Stimulated activated CD4-positive, alpha-beta T cell treated with anti-CD3 and anti-CD28 coated beads, TNF-alpha, amount 100 ng/mL, for 24 hours (primary cell): ENCODE results near the gene P4HA3.

Experiments used
- DNase-seq, 3 experiments: peaks; one replicate each; pipeline ENCODE4 v3.0.0-alpha.2; 2020; ENCODE audit warnings: low read depth in 3 of 3

Gene P4HA3

DNA sequence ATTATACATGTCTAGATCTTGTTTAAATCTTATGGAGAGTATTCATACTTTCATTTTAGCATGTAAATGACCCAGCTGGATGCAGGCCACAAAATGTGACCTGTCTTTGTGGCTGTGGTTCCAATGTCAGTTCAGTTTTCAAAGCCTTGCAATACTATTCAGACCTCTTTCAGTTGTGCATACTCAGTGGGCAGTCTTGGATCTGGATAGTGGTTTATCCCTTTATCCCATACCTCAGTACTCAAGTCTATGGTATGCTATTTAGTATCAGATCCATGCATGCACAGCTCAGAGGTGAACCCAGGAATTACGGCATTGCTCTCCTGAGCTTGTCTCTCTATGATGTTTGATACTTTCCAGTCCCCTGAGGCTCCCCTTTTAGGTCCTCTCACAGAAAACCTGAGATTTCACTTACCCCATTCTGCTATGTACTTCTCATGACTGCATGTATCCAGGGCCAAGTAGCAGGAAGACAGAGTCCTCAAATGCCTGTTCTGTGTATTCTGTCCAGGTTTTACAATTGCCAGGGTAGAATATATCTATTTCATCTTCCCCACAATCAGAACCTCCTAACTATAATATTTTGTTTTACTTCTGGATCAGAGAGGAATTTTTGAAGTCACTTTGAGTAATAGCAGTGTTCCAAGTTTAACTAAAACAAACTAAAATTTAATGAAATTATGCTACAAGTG, 6.9 kb upstream of the P4HA3 start:
- no peak for DNase-seq

DNA sequence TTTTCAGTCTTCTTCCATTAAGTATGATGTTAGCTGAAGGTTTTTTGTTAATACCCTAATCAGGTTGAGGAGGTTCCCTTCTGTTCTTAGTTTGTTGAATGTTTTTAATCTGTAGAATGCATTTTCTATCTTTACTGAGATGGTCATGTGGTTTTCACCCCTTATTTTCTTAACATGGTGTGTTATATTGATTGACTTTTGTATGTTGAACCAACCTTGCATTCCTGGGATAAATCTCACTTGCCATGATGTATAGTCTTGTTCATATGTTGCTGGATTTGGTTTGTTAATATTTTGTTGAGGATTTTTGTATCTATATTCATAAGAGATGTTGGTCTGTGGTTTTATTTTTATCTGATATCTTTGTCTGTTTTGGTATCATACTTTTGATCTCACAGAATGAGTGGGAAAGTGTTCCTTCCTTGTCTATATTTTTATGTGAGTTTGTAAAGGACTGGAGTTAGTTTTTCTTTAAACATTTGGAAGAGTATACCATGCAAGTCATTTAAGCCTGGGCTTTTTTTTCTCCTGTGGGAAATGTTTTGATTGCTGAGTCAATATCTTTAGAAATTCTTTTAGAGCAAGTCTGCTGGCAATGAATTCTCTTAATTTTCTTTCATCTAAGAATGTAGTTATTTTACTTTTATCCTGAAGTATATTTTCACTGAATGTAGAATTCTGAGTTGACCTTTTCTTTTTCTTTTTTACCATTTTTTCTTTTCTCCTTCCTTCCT, 5.5 kb upstream of the P4HA3 start:
- DNase-seq, result no peak

DNA sequence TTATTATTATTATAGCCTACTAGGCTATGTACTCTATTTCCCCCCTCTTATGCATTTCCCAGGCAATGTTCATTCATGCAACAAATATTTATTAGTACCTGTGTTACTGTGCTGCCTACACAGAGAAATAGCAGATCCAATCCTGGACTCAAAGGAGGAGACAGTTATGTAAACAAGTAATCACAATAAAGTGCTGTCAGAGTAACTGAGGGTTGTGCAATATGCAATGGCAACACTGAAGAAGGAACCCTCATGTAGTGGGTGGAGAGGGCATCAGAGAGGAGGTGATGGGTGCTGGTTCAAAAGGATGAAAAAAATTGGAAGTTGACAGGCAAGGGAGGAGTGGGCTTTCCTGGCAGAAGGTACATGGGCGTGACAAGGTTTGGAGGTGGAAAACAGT, 886 bp upstream of the P4HA3 start:
- no peak for DNase-seq

DNA sequence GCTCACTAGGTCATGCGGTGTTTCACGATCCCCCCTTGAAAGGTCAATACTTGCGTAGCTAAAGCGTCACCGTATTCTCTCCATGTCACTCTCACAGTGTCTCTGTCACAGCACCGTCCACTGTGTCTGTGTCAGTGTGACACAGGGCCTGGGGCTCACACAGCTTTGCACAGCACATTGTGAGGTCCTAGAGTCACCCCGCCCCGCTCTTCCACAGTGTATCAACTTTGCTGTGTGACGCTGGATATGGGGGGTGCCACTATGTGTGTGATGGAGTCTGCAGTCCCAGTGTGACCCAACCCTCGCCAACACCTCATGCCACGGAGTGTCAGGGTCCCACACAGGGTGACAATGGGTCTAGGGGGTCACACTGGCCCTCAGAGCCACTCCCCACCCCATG, 583 bp downstream of the P4HA3 start:
- no peak for DNase-seq

DNA sequence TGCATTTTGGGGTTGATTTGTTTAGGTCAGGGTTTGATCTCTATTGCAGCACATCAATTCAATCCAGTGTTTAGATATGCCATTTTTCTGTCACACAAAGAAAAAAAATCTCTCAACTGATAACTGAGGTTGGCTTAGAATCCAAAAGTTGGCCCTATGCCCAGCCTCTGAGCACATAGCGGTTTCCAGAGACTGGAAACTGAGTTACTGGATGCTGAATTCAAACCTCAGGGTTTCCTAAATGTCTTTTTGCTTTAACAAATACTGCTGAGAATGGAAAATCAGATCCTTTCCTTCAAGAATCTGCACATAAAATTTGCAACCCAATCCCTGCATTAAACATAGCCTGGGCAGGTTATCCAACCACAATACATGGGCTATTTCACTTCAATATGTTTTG, 4.0 kb downstream of the P4HA3 start:
- DNase-seq, result no peak

DNA sequence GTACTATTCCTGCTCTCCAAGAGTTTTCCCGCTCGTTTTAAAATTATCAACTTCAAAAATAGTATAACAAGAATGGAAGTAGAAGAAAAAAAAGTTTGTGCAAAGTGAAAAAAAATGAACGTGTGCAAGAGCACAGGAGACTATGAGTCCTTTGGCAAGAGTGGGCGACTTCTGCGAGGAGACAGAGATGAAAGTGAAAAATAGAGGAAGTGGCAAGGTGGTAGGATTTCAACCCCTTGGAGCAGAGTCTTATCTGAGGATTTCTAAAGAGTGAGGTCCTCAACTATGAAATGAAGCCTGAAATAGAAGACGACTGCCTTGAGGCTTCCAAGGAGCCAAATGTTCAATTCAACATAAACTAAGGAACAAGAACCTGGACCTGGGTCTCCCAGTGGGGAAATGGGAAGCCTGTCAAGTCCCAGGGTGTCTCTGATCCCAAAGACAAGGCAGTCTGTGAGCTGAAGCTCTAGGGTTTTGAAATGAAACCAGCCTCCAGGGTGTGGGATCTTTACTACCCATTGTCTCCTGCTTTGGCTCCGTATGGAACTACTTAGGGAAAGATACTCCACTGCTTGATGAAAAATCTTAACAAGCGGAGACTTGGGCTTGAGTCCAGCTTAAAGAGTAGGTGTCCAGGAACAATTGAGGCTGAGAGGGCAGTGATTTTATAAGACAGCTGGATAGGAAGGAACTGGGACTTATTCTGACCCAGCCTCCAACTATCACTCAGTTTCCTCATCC, 4.8 kb downstream of the P4HA3 start:
- DNase-seq, result no peak

DNA sequence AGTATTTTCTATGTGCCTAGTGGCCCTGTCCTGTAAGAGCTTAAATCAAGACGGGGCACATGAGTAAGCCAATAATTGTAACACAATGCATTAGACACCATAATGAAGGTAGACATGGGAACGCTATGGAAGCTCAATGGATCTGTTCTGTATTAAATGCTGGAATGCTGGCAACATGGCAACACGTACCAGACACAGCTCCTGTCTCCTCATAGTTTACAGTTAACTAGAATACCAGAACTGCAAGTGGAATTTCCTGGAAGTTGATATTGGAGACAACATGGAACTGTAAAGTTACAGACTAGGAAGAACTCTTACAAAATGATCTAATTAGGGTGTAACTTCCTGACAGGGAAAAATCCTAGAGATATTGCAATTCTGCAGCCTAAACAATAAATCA, 12.4 kb downstream of the P4HA3 start:
- DNase-seq, result no peak

DNA sequence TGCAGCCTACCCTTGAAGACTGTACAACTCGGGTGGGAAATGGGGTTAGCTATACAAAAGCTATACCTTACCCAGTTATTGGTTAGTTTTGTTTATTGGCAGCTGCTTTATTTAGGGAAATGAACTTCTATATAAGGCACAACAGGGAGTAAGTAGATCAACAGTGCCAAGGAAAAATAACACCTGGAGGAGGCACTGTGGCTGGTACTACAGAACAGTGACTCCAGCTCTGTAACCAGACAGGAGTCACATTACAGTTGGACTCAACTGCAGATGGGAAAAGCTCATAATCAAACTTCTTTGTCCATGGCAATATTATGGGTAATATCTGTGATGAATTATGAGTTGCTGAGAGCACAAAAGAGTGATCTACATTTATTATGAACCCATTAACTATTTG, 14.0 kb downstream of the P4HA3 start:
- DNase-seq, result no peak

DNA sequence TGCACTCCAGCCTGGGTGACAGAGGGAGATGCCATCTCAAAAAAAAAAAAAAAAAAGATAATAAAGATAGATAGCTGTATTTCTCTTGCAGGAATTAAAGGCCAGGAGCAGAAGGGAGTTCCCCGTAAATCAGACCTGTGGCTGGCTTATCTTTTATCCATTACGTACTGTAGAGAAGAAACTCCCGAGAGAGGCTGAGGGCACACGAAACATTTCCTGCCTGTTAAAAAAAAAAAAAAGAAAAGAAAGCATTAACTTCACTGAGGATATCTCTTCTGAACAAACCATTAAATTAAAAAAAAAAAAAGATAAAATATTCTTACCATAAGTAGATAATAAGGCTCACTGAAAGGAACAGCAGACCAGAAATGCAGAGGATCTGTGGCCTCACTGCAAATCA, 22.5 kb downstream of the P4HA3 start:
- no peak for DNase-seq

DNA sequence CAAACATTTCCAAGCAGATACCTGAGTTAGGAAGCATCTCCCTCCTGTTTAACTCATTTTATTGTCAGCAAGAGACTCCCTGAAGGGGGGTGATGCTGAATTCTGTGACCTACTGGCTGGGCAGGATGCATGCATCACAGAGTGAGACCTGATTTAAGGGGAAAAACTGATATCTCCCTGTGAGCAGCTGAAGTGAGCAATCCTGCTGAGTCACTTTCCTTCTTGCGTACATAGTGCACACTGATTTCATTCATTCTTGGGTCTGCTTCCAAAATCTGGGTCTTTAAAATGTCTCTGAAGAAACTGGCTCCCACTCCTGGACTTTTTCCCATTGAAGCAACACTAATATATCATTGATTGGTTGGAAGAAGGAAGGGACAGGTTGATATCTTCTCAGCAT, 23.3 kb downstream of the P4HA3 start:
- no peak for DNase-seq

DNA sequence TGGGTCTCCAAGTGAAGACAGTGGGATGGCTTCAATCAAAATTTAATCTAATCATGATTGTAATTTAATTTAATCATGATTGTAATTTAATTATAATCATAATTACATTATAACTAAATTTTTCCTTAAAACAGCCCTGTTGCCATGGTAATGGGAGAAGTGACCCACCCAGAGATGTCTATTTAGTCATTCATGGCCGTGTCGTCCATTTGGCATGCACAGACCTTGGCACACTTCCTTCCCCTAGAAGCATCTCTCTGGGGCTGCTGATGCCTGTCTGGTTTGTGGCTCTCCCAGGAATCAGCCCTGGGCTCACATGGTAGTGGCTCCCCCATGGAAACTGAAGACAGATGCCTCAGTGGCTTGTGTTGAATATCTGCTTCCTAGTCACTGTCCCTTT, 27.0 kb downstream of the P4HA3 start:
- DNase-seq, result no peak

DNA sequence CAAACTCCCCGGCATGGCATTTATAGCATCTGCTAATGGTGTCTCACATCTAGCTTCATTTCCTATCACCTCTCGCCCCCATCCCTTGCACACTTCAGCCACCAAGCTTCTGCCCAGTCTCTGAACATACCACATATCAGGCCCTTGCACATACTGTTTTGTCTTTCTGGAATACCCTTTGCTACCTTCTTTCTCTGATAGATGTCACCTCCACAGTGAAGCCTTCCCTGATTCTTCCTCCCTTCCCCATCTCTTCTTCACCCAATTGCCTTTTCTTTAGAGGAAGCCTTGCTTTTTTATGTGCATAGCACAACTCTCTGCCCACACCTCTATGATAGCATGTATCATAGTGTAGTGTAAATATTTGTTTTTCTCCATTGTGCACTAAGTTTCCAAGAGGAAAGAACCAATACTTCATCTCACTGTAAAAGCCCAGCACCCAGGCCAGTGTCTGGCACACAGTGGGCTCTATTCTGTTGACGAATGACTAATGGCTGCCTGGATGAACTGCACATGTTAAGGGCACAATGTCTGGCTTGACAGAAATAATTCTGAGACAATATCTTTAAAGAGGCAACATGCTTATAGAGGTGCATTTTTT, 27.8 kb downstream of the P4HA3 start:
- no peak for DNase-seq

DNA sequence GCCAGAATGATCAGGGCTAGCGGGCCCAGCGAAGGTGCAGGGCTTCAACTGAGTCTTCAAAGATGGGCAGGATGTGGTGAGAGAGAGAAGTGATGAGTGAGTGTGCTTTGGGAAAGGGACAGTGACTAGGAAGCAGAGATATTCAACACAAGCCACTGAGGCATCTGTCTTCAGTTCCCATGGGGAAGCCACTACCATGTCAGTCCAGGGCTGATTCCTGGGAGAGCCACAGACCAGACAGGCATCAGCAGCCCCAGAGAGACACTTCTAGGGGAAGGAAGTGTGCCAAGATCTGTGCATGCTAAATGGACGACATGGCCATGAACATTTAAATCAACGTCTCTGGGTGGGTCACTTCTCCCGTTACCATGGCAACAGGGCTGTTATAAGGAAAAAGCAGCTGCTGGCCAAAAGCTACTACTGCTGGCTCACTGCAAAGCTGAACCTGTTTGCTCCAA, 28.5 kb downstream of the P4HA3 start:
- no peak for DNase-seq

DNA sequence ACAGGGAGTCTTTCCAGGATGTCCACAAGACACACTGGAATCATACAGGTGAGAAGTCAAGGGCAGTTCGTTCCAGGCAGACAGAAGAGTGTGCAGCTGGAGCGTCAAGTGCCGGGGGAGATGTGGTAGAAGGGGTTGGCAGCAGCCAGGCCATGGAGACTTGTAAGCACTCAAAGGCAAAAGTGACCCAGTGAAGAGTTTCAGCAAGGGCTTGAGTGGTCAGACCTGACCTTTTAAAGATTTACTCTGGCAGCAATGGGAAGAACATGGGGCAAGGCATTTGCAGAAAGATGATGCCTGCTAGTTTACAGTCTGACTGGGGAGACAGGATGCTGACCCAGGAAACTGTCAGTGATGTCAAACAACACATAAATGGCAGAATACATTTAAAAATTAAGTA, 29.0 kb downstream of the P4HA3 start:
- no peak for DNase-seq

DNA sequence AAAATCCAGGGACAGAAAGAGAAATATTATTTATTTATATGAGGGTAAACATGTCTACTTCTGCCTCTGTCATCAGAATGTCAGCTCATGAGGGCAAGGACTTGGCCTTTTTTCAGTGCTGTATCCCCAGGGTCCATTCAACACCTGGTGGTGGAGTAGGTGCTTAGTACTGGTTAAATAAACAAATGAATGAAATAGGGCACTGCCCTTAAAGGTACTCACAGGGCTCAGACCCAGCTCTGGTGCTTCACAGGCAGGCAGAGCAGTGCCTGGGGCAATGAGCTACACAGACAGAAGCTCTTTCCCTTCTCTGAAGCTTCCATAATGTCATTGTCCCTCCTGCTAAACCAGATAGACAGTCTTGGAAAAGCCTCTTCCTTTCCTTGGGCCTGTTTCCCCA, 30.9 kb downstream of the P4HA3 start:
- DNase-seq, result no peak

DNA sequence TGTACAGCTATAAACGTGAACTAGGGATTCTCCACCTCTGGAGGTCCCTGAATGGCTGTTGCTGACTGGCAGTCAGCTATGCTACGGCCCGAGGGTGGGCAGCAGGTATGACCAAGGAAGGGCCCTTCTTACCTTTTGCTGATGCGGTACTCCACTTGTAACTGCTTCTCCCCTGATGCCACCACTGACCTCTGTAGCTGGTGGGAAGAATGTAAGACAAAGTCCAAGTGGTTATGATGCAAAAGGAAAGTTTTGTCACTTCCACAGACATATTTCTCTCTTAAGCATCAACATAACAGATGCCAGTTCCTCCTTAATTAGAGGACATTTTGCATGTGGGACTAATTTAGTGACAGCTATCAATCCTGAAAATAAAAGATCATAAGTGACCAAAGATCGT, 32.2 kb downstream of the P4HA3 start:
- no peak for DNase-seq

DNA sequence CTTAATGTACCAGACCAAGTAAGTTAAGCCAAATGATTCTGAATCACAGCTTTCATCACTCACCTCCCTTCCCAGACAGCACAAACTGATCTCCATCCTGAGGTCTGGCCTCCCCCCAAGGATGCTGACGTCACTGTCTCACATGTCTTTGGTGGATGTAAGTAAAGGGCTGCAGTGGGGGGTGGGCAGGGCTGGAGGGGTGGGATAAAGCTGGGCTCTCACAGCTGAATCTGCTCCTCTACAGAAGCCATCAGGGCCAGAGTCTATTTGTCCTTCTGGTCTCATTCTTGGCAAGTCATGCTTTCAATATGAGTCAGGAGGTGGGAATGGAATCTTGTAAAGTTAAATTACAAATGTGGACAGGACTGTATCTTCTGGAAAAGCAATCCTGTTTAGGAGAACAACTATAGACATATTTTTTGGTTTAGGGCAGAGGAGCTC, 32.7 kb downstream of the P4HA3 start:
- DNase-seq, result no peak

DNA sequence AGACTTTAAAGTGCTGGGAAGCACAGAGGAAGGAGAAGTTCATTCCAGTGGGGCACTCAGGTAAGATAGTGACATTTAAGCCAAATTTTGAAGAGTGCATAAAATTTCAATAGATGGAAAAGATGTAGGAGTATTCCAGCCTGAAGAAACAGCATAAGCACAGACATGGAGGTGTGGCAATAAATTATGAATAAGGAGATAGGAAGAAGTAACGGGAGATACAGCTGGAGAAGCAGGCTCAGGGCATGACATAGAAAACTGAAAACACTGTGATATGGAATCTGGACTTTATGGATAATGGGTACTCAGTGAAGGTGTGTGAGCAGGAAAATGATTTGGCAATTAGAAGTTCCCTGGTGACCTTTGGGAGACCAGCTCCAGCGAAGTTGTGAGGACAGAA, 33.3 kb downstream of the P4HA3 start:
- DNase-seq, result no peak

DNA sequence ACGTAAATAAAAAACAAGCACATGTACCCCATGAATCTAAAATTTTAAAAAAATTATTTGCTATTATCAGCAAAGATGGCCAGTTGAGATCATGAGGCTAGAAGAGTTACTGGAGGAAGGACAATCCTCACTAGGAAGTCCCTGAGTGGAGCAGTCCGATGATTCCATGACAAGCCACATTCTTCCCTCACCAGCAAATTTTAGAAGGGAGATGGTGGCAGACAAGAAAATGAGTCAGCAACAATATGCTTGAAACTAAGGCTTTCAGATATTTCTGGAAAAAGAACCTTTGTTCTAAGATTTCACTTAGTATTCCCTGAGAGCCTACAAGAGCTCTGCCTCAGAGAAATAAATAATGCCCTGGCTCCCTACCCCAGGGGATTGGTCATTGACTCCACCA, 34.9 kb downstream of the P4HA3 start:
- no peak for DNase-seq

DNA sequence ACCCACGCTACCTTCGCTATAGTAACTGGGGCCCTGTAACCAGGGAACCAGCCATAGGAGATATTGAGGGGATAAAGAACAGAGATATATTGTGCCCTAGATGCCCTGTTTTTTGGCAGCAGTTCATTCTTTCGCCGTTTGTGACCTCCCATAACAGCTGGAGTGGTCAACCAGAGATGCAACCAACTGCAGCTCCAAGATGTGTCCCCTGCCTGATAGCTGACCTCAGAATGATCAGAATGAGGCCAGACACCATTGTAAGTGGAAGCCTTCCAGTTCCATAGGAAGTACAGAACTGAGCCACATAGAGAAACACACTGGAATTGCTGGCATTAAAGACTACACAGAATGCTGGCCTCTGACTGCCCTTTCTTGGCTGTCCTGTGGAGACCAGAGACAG, 39.2 kb downstream of the P4HA3 start:
- no peak for DNase-seq

DNA sequence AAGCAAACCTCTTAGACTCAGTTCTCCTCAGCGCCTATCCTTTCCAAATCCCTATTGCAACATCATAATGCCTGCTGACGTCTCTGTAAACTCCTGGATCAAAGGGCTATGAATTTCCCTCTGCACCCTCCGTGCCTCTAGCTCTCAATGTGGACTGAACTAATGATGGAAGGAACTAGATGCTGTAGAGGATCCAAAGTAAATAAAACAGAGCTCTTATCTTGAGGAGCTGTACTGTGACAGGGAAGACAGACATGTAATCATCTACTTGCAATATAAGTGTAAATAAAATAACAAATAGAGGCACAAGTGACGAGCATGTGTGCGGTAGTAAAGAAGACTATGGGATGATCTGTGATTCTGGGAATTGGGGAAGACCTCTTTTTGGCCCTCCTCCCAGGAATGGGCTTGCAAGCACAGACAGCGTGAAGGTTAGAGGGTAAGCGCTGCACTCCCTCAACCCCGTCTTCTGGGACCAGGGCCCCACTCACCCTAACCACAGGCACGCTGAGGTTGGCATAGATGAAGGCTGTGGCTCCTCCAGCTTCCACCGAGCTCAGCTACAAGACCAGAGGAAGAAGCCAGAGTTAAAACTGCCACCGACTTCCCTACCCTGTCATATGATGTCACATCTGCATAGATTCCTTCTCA, 42.2 kb downstream of the P4HA3 start:
- no peak for DNase-seq

DNA sequence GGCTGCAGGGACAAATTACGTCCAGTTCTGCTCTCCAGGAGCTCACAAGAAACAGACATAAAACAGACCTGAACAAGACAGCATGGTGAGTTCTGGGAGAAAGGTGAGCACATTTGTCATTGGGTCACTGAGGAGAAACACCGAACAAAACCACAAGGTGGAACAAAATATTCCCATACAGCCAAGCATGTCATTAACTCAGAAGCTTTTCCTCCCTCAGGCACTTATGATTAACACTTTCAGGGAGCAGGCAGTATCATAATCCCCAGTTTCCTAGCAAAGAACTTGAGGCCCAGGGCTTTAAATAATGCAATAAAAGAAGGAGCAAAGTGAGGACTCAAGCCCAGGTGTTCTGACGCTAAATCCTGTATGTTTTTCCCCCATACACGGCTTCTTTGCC, 43.0 kb downstream of the P4HA3 start:
- DNase-seq, result no peak
